Peyer's patch (tissue), 4 donors: ENCODE data around the gene PAX2. TPM values are rescaled to one million over a fixed set of nuclear protein-coding genes. Genes with fewer than 3 reads are reported as not detected.

ENCODE experiments used
- DNase-seq, 3 donors: peaks; one replicate each; pipeline ENCODE4 v3.0.0-alpha.2; 2017 to 2019
- H3K27ac ChIP-seq, 4 donors: fragments of 200-600 bp; sonication (generic); one replicate each; pipeline ENCODE4 v1.5.1; 2016 to 2019
- H3K27me3 ChIP-seq, 2 donors: fragments of 200-600 bp; sonication (generic); one replicate each; pipeline ENCODE4 v1.5.1; 2019
- H3K36me3 ChIP-seq, 3 donors: fragments of 200-600 bp; sonication (generic); one replicate each; pipeline ENCODE4 v1.5.1; 2016 to 2019
- H3K4me1 ChIP-seq, 4 donors: fragments of 200-600 bp; sonication (generic); one replicate each; pipeline ENCODE4 v1.5.1; 2016 to 2019
- H3K4me3 ChIP-seq, 4 donors: fragments of 200-600 bp; sonication (generic); 1 replicate in 3 of 4; 2 replicates in 1 of 4; pipeline ENCODE4 v1.5.1; 2016 to 2019; ENCODE audit warnings: mild to moderate bottlenecking in 1 of 4
- H3K9me3 ChIP-seq, 4 donors: fragments of 200-600 bp; sonication (generic); one replicate each; pipeline ENCODE4 v1.5.1; 2016 to 2019; ENCODE audit warnings: mild to moderate bottlenecking in 1 of 4
- POLR2A ChIP-seq, 2 donors: fragments of 450-650 bp; IDR thresholded peaks; one replicate each; pipeline ENCODE4 v1.5.1; 2017; ENCODE audit warnings: antibody characterized with exemption in 2 of 2, mild to moderate bottlenecking in 2 of 2, moderate library complexity in 2 of 2
- total RNA-seq, 4 donors: library from RNA; depleted of rRNA; stranded (reverse); fragments of >200 nt; gene quantifications; one replicate each; pipeline ENCODE4 v1.1.0, GENCODE V29; 2016
- TF ChIP-seq, protein P1 (sequence below), 6 experiments: fragments of 450-650 bp in 4 of 6; fragments of 200-600 bp in 2 of 6; sonication (generic) in 1 of 6; IDR thresholded peaks; one replicate each; pipeline ENCODE4 v1.5.1; 2017 to 2019; ENCODE audit warnings: antibody characterized with exemption in 6 of 6, mild to moderate bottlenecking in 3 of 6, moderate library complexity in 1 of 6

PAX2 gene
- total RNA-seq, 4 donors from 2014 or later, result not detected

DNA sequence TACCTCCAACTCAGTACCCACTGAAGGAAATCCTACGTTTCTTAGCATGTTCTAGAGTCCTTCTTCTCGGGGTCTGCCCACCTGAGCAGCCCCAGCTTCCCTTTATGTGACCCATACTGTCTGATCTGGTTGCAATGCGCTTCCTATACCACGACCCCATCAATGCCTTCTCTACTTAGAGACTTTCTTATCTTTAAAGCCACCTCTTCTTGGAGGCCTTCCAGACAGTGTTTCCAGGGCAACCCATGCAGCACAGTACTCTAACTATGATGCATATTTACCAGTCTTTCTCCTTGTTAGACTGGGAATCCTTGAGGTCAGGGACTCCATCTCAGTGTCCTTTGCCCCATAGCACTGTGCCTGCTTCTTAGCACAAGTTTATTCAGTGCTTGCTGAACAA, 112.9 kb downstream of the PAX2 start:
- DNase-seq, result no peak
- no peaks in the 10 kb centered on the region for H3K27me3 ChIP-seq
- H3K36me3 ChIP-seq, result no peaks in the 10 kb centered on the region
- H3K9me3 ChIP-seq, result no peaks in the 10 kb centered on the region
- no peak overlapping the region for H3K4me3 ChIP-seq
- TF ChIP-seq, protein P1, sequence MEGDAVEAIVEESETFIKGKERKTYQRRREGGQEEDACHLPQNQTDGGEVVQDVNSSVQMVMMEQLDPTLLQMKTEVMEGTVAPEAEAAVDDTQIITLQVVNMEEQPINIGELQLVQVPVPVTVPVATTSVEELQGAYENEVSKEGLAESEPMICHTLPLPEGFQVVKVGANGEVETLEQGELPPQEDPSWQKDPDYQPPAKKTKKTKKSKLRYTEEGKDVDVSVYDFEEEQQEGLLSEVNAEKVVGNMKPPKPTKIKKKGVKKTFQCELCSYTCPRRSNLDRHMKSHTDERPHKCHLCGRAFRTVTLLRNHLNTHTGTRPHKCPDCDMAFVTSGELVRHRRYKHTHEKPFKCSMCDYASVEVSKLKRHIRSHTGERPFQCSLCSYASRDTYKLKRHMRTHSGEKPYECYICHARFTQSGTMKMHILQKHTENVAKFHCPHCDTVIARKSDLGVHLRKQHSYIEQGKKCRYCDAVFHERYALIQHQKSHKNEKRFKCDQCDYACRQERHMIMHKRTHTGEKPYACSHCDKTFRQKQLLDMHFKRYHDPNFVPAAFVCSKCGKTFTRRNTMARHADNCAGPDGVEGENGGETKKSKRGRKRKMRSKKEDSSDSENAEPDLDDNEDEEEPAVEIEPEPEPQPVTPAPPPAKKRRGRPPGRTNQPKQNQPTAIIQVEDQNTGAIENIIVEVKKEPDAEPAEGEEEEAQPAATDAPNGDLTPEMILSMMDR (IDR thresholded peaks at IDR 0.05), result no peak
- no peak for TF ChIP-seq POLR2A (IDR thresholded peaks at IDR 0.05)
- H3K27ac ChIP-seq, result no peak overlapping the region
- H3K4me1 ChIP-seq, result no peaks in the 10 kb centered on the region

GRCh38 chr10:100858747-100859483, 113.5 kb downstream of the PAX2 start:
- no peaks in the 10 kb centered on the region for H3K9me3 ChIP-seq
- H3K4me3 ChIP-seq, result no peak overlapping the region
- no peaks in the 10 kb centered on the region for H3K27me3 ChIP-seq
- DNase-seq, result no peak
- no peaks in the 10 kb centered on the region for H3K4me1 ChIP-seq
- H3K36me3 ChIP-seq, result no peaks in the 10 kb centered on the region
- no peak overlapping the region for H3K27ac ChIP-seq
- TF ChIP-seq, protein P1 (IDR thresholded peaks at IDR 0.05), result no peak
- TF ChIP-seq POLR2A (IDR thresholded peaks at IDR 0.05), result no peak

GRCh38 chr10:100859484-100859763, 114.0 kb downstream of the PAX2 start:
- no peak for DNase-seq
- H3K36me3 ChIP-seq, result no peaks in the 10 kb centered on the region
- TF ChIP-seq POLR2A (IDR thresholded peaks at IDR 0.05), result no peak
- TF ChIP-seq, protein P1 (IDR thresholded peaks at IDR 0.05), result no peak
- no peaks in the 10 kb centered on the region for H3K27me3 ChIP-seq
- no peaks in the 10 kb centered on the region for H3K9me3 ChIP-seq
- no peaks in the 10 kb centered on the region for H3K4me1 ChIP-seq
- no peak overlapping the region for H3K27ac ChIP-seq
- no peak overlapping the region for H3K4me3 ChIP-seq

DNA sequence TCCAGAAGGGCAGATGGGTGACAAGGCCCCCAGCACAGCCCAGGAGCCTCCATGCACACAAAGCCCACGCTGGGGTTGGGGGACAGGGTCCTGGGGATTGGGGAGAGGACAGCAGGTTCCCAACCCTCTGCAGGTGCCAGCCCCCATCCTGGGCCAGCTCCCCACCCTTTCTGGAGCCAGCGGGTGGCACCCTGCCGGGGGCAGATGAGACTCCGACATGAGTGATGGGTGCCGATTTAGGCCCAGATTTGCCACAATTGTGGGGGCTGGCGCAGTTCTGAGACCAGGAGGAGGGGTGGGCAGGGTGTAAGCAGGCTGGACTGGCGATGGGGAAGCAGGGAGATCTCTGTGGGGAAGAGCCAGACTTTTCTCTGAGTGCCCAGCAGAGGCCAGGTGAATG, 118.1 kb downstream of the PAX2 start:
- H3K4me3 ChIP-seq, result no peak overlapping the region
- no peaks in the 10 kb centered on the region for H3K4me1 ChIP-seq
- no peak overlapping the region for H3K27ac ChIP-seq
- DNase-seq, result no peak
- H3K9me3 ChIP-seq, result no peaks in the 10 kb centered on the region
- no peaks in the 10 kb centered on the region for H3K27me3 ChIP-seq
- H3K36me3 ChIP-seq, result no peaks in the 10 kb centered on the region
- no peak for TF ChIP-seq POLR2A (IDR thresholded peaks at IDR 0.05)
- TF ChIP-seq, protein P1 (IDR thresholded peaks at IDR 0.05), result no peak

DNA sequence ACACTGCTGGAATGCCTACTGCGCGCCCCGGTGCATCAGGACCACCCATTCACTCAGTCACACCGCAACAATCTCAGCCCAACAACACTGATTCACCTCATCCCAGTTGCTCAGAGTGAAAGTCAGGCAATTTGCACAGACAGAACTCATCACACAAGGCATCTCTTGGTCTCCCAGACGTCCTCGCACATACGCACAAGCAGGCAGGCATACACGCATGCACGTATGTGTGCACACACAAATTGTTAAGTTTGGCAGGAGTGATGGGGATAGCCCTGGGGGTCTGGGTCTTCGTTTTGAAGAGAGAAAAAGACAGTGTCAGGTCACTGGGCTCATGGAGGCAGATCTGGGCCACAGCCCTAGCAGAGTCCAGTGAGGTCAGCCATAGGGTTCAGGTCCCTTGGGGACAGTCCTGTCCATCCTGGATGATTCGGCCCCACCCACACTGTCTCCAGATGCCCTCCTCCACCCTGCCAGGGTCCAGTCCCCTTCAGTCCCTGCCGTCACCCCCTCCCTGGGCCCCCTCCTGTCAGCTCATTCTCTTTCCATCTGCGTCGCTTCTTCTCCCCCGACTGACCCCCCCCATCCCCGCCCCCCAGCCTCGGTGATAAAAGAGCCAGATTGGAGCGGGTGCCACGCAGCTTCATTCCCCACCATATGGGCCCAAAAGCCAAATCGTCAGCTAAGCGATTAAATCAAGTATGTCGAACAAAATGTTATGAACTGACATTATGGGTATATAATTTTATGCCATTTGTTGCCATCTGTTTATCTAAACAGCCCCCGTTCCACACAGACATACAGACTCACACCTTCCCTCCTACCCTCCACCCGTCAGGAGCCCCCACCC, 118.9 kb downstream of the PAX2 start:
- H3K4me3 ChIP-seq, result no peak overlapping the region
- no peaks in the 10 kb centered on the region for H3K9me3 ChIP-seq
- TF ChIP-seq, protein P1 (IDR thresholded peaks at IDR 0.05), result no peak
- TF ChIP-seq POLR2A (IDR thresholded peaks at IDR 0.05), result no peak
- H3K27ac ChIP-seq, result no peak overlapping the region
- no peak for DNase-seq
- H3K36me3 ChIP-seq, result no peaks in the 10 kb centered on the region
- H3K4me1 ChIP-seq, result no peaks in the 10 kb centered on the region
- no peaks in the 10 kb centered on the region for H3K27me3 ChIP-seq
